Measurements from ENCODE around the gene RUNX2.

GRCh38 chr6:45487645-45488044 is 159.5 kb downstream of the RUNX2 start:
- TF ChIP-seq, protein P1, sequence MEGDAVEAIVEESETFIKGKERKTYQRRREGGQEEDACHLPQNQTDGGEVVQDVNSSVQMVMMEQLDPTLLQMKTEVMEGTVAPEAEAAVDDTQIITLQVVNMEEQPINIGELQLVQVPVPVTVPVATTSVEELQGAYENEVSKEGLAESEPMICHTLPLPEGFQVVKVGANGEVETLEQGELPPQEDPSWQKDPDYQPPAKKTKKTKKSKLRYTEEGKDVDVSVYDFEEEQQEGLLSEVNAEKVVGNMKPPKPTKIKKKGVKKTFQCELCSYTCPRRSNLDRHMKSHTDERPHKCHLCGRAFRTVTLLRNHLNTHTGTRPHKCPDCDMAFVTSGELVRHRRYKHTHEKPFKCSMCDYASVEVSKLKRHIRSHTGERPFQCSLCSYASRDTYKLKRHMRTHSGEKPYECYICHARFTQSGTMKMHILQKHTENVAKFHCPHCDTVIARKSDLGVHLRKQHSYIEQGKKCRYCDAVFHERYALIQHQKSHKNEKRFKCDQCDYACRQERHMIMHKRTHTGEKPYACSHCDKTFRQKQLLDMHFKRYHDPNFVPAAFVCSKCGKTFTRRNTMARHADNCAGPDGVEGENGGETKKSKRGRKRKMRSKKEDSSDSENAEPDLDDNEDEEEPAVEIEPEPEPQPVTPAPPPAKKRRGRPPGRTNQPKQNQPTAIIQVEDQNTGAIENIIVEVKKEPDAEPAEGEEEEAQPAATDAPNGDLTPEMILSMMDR (tag by site-specific recombination; IDR thresholded peaks at IDR 0.05), result no peak
- TF ChIP-seq ZNF121 (tag by site-specific recombination; IDR thresholded peaks at IDR 0.05), result no peak
- no peak for TF ChIP-seq ZBTB7A (tag by site-specific recombination; IDR thresholded peaks at IDR 0.05; ENCODE audit: low read depth)
- no peak for TF ChIP-seq SALL2 (tag by site-specific recombination; IDR thresholded peaks at IDR 0.05; ENCODE audit: borderline replicate concordance)
- TF ChIP-seq KLF9 (tag by site-specific recombination; IDR thresholded peaks at IDR 0.05; ENCODE audit: low read depth), result no peak
